Kidney (tissue), 14 donors: Measurements from ENCODE around the gene CTTN. TPM values are rescaled to one million over a fixed set of nuclear protein-coding genes. Genes with fewer than 3 reads are reported as not detected.

Experiments
- DNase-seq, 5 donors: peaks; one replicate each; pipeline ENCODE4 v3.0.0-alpha.2; 2013 to 2020
- FAIRE-seq: peaks from 2 replicates; lab custom pipeline; 2012; peaks lifted over from hg19 to GRCh38; lab: Jason Lieb, UNC
- H3K27ac ChIP-seq, 2 donors: one replicate each; pipeline ENCODE4 v1.7.0; 2013; ENCODE audit warnings: low read depth in 2 of 2, low read length in 2 of 2, inconsistent platforms in 1 of 2
- H3K27me3 ChIP-seq: one replicate; pipeline ENCODE4 v1.7.1; 2013; ENCODE audit warnings: low read length, inconsistent platforms; ENCODE audit not compliant: control insufficient read depth, insufficient read depth
- H3K36me3 ChIP-seq, 3 donors: one replicate each; pipeline versions ENCODE4 v1.7.0 to v1.7.1; 2013; ENCODE audit warnings: low read length in 3 of 3, control low read depth in 1 of 3, inconsistent platforms in 1 of 3; ENCODE audit not compliant: insufficient read depth in 3 of 3, control insufficient read depth in 2 of 3
- H3K4me1 ChIP-seq, 3 donors: one replicate each; pipeline versions ENCODE4 v1.7.0 to v1.7.1; 2013; ENCODE audit warnings: low read length in 3 of 3, inconsistent platforms in 1 of 3, low read depth in 1 of 3; ENCODE audit not compliant: control insufficient read depth in 2 of 3, insufficient read depth in 2 of 3
- H3K4me3 ChIP-seq, 3 donors: one replicate each; pipeline versions ENCODE4 v1.7.0 to v1.8.1; 2013; ENCODE audit warnings: low read length in 3 of 3, control low read depth in 1 of 3, inconsistent platforms in 1 of 3
- H3K9ac ChIP-seq, 3 donors: one replicate each; pipeline versions ENCODE4 v1.7.0 to v1.7.1; 2013; ENCODE audit warnings: low read length in 3 of 3, control low read depth in 1 of 3, inconsistent platforms in 1 of 3
- H3K9me3 ChIP-seq, 3 donors: one replicate each; pipeline versions ENCODE4 v1.7.0 to v1.7.1; 2013; ENCODE audit warnings: low read length in 3 of 3, control low read depth in 1 of 3, inconsistent platforms in 1 of 3; ENCODE audit not compliant: control insufficient read depth in 2 of 3, insufficient read depth in 1 of 3
- CTCF ChIP-seq: IDR thresholded peaks from 3 replicates; pipeline ENCODE4 v1.5.1; 2012; ENCODE audit warnings: mild to moderate bottlenecking, moderate library complexity, borderline replicate concordance; ENCODE audit not compliant: insufficient read depth; ENCODE audit errors: extremely low read depth
- intact Hi-C: fragments of 100-400 bp; cut with DNase I; formaldehyde crosslinking; loops from one replicate; pipeline ENCODE4 v1.11.1; 2022
- polyA plus RNA-seq: library from polyadenylated mRNA; stranded (reverse); fragments of 350-450 nt; fragmentation: Illumina TruSeq; extraction: RNeasy Lipid Tissue Mini Kit (QIAGEN cat#74804); gene quantifications from one replicate; pipeline ENCODE4 v1.2.3, GENCODE V29; 2014; ENCODE audit warnings: low read depth, low replicate concordance; ENCODE audit not compliant: insufficient read depth
- total RNA-seq: library from RNA; stranded (reverse); fragmentation: NEBNext Ultra II Directional; extraction: Animal tissue kit (Norgen Biotek cat#: 25700); gene quantifications from one replicate; pipeline ENCODE4 v1.2.1, GENCODE V29; 2021
- donor health status: control.
- donor health status: control.
- donor health status: control.
- donor health status: control.
- donor health status: control.
- donor health status: DM: yes; HTN: yes; CAD: no.
- donor health status: Normal renal cell carcinoma (clear cell type).

CTTN gene
- total and polyA plus RNA-seq, 2 donors from 2014 or later = 84.9 to 316 TPM

GRCh38 chr11:70418130-70418529, 19.8 kb downstream of the CTTN start:
- no peak overlapping the region for H3K9ac ChIP-seq
- H3K9me3 ChIP-seq = no peaks in the 10 kb centered on the region
- H3K4me3 ChIP-seq = no peak overlapping the region
- H3K27me3 ChIP-seq = no peaks in the 10 kb centered on the region
- no peaks in the 10 kb centered on the region for H3K4me1 ChIP-seq
- intact Hi-C loops = no loop called here
- FAIRE-seq = no peak
- H3K27ac ChIP-seq = no peak overlapping the region
- no peak for DNase-seq
- H3K36me3 ChIP-seq = peaks cover 0 to 68% (median 40%) of the 10 kb centered on the region in 3 donors
- TF ChIP-seq CTCF = no peak

GRCh38 chr11:70419307-70420007, 21.1 kb downstream of the CTTN start:
- H3K27me3 ChIP-seq = no peaks in the 10 kb centered on the region
- no peaks in the 10 kb centered on the region for H3K9me3 ChIP-seq
- no peaks in the 10 kb centered on the region for H3K4me1 ChIP-seq
- TF ChIP-seq CTCF = no peak
- peaks cover 0 to 66% (median 37%) of the 10 kb centered on the region in 3 donors for H3K36me3 ChIP-seq
- no peak for DNase-seq
- no peak overlapping the region for H3K9ac ChIP-seq
- no peak for FAIRE-seq
- intact Hi-C loops = no loop called here
- H3K27ac ChIP-seq = no peak overlapping the region
- H3K4me3 ChIP-seq = no peak overlapping the region

- Histone ChIP-seq H3K27ac (no peak overlapping the region), H3K4me1 (no peaks in the 10 kb centered on the region), H3K27me3 (no peaks in the 10 kb centered on the region), H3K36me3 (peaks cover 0 to 65% (median 41%) of the 10 kb centered on the region in 3 donors), H3K9ac (no peak overlapping the region), H3K4me3 (no peak overlapping the region), H3K9me3 (no peaks in the 10 kb centered on the region)
- no peak for FAIRE-seq
- DNase-seq = no peak
- TF ChIP-seq CTCF = no peak
- intact Hi-C loops = no loop called here
Observed at GRCh38 chr11:70420008-70420464, 21.7 kb downstream of the CTTN start.
